ENCODE measurements around the gene LRRC23.
A peak's percentile ranks its signal among the peaks of the same experiment; 100 is the strongest.

The LRRC23 gene

GRCh38 chr12:6957151-6957701, 52.6 kb downstream of the LRRC23 start:
- peak; percentile 47 for DNase-seq (ENCODE audit: low spot score)

DNA sequence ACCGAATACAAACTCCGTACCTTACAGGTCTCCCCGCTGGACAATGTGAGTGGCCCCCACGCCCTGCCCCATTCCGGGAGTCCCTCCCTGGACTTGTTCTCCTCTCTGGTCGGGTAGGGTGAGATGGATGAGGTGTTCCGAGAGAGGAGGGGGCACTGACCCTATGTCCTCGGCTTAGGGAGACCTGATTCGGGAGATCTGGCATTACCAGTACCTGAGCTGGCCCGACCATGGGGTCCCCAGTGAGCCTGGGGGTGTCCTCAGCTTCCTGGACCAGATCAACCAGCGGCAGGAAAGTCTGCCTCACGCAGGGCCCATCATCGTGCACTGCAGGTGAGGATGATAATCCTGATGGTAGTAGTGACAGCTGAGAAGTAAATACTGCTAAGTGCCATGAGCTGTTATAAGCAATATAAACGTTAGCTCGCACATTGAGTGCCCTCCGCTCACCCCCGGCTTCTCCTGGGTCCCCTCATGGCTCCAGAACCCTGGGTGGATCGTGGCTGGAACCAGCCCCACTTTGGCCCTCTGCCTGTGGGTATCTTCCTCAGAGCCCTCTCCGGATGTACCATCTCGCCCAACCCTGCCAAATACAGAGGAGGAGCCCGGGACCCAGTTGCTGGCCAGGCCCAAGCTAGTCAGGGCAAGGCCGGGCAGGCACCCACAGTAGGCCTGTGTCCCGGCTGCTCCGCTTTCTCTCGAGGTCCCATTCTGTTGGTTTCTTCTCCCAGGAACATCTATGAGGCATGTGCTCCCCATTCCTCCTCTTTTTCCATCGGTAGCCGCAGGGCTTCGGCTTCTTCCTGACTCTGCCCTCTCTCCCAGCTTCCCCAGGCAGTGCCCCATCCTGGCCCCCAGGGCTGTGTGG, 53.4 kb downstream of the LRRC23 start:
- no peak for DNase-seq (ENCODE audit: low spot score)

DNA sequence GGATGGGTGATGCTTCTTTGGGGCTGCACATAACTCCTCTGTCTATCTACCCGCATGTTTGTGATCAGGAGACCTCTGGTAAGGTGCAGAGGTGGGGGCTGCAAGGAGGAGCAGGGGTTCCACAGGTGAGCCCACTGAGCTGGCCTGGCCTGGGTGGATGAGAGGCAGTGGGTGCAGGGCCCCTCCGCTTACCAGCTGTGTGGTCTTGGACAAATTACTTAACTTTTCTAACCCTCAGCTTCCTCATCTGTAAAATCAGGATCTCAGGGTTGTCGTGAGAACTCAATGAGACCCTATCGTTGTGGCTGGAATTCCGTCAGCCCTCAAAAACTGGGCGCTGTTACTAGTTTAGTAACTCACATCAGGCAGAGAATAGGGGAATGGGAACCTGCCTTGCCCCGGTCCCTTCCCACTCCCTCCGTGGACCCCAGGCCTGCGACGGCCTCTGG, 54.0 kb downstream of the LRRC23 start:
- DNase-seq (ENCODE audit: low spot score): no peak

DNA sequence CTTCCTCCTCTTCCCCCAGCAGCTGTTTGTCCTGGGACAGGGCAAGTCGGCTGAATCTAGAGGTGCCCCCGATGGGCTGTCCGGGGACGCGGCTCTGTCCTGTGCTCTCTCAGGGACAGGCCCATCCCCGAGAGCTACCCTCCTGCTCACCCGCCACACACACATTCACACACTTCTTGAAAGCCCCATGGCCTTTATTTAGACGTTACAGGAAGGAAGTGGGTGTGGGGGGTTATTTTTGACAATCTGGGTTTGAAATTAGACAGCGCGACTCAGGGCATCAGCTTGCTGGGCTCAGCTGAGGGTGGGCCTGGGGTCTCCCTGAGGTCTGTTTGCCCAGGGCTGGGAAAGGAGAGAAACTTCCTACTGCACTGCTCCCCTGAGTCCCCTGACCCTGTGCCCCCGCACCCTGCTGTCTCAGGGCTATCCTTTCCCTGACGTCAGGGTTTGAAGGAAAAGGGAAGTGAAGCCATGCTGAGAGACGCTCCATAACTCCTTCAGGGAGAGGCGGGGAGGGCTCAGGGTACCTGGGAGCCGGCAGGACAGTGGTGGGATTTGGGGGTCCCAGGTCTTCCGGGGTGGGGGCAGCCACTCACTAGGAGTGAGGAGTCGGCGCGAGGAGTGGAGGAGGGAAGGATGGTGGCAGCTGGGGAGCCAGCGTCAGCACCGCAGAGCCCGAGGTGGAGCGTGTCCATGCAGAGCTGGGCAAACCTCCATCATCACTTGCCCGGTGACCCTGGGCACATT, 54.6 kb downstream of the LRRC23 start:
- peak; percentile 85 for DNase-seq (ENCODE audit: low spot score)

GRCh38 chr12:6959805-6960592, 55.4 kb downstream of the LRRC23 start:
- DNase-seq (ENCODE audit: low spot score): no peak

DNA sequence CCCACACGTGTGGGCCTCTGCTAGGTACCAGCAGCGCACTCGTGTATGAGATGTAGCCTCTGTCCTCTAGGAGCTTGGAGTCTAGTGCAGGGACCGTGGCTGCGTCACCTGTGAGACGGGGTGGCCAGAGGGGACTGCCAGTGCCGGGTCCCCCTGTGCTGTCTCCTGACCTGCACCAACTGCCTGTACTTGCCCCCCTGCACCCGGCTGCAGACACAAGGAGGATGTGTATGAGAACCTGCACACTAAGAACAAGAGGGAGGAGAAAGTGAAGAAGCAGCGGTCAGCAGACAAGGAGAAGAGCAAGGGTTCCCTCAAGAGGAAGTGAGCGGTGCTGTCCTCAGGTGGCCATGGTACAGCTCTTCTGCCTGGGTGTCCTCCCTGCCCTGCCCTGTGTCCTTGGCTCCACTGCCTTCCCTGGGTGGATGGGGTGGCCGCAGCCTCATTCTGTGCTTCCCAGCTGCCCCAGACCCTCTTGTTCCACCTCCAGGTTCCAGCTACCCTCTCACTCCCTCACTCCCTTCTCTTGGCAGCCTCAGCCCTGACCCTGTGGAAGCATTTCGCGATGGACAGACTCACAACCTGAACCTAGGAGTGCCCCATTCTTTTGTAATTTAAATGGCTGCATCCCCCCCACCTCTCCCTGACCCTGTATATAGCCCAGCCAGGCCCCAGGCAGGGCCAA, 56.1 kb downstream of the LRRC23 start:
- no peak for DNase-seq (ENCODE audit: low spot score)

DNA sequence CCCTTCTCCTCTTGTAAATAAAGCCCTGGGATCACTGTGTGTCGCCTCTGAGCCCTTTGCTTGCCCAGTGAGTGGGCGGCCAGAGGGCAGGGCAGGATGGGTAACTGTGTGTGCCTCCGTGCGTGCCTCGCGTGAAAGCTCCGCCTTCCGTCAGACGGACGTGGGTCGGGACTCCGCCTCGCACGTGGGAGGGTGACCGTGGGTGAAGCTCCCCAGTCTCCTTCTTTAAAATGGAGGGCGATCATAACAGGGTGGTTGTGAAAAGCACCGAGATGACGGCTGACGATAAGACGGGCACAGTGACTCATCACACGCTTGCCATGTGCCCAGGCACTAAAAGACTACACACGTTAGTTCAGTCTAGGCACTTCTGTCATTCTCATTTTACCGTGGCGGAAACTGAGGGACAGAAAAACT, 56.7 kb downstream of the LRRC23 start:
- DNase-seq (ENCODE audit: low spot score): peak; percentile 95

- DNase-seq (ENCODE audit: low spot score): no peak
Observed at GRCh38 chr12:6961695-6962284, 57.2 kb downstream of the LRRC23 start.

DNA sequence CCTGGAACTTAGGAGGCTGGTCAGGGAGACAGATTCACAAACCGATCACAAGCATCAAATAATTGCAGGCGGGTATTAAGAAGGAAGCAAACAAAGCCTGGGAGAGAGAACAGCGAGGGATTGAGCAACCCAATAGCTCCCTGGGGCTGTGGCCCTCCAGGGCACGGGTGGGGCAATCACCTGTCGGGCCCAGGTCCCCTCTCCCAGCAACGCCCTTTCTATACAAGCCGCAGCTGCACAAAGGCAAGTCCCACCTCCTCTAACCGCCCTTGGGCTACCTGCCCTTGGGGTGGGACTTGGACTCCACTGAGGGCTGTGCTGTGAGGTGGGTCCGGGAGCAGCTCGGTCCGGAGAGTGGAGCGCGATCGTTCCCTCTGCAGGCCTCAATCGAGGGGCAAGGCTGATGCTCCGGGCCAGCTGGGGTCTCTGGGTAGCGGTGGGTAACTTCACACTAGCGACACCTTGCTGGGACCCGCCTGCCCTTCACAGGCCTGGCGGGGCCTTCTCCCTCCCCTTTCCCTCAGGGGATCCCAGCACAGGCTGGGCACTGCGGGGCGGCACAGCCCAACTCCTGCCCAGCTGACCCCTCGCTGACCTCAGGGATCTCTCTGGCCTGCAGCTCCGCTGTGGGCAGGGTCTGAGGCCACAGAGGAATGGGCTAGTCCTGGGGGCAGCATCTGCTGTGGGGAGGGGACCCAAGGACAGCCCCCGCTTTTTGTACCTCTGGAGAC, 57.8 kb downstream of the LRRC23 start:
- DNase-seq (ENCODE audit: low spot score): no peak

GRCh38 chr12:6963016-6963731, 58.6 kb downstream of the LRRC23 start:
- no peak for DNase-seq (ENCODE audit: low spot score)
